Measurements from ENCODE around the gene PACRG. TPM values are rescaled to one million over a fixed set of nuclear protein-coding genes. Genes with fewer than 3 reads are reported as not detected.

The PACRG gene
- total RNA-seq, 2 experiments from 2014 or later, result not detected

- no peak overlapping the region for H3K4me2 ChIP-seq (ENCODE audit: low read length)
- TF ChIP-seq EZH2phosphoT487 (IDR thresholded peaks at IDR 0.05; ENCODE audit: borderline replicate concordance, low read depth, low read length), result no peak
- TF ChIP-seq, protein P1, sequence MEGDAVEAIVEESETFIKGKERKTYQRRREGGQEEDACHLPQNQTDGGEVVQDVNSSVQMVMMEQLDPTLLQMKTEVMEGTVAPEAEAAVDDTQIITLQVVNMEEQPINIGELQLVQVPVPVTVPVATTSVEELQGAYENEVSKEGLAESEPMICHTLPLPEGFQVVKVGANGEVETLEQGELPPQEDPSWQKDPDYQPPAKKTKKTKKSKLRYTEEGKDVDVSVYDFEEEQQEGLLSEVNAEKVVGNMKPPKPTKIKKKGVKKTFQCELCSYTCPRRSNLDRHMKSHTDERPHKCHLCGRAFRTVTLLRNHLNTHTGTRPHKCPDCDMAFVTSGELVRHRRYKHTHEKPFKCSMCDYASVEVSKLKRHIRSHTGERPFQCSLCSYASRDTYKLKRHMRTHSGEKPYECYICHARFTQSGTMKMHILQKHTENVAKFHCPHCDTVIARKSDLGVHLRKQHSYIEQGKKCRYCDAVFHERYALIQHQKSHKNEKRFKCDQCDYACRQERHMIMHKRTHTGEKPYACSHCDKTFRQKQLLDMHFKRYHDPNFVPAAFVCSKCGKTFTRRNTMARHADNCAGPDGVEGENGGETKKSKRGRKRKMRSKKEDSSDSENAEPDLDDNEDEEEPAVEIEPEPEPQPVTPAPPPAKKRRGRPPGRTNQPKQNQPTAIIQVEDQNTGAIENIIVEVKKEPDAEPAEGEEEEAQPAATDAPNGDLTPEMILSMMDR (conservative IDR thresholded peaks at IDR 0.05; ENCODE audit: low read length), result no peak
- H3K9me3 ChIP-seq (ENCODE audit: low read length), result no peaks in the 10 kb centered on the region
- no peaks in the 10 kb centered on the region for H3K4me1 ChIP-seq (ENCODE audit: insufficient read depth, low read length, poor library complexity, severe bottlenecking)
- no peaks in the 10 kb centered on the region for H4K20me1 ChIP-seq (ENCODE audit: insufficient read depth, low read length)
- POLR2A ChIA-PET, result interaction anchor here (0.6 to 1.2 kb wide), 4 partner anchors 13 to 736 kb away, joined by 3 read pairs; no protein-coding TSS in a partner anchor
- intact Hi-C loops (cut with micrococcal nuclease; ENCODE audit: unreplicated experiment), result no loop called here
- no peak overlapping the region for H2AFZ ChIP-seq (ENCODE audit: low read length)
- CTCF ChIA-PET (ENCODE audit: unreplicated experiment), result interaction anchor here (0.5 kb wide), 1 partner anchor 351 kb away, joined by 3 read pairs; no protein-coding TSS in a partner anchor
- H3K79me2 ChIP-seq (ENCODE audit: insufficient read depth, low read depth, low read length), result no peaks in the 10 kb centered on the region
- H3K4me3 ChIP-seq (ENCODE audit: low read depth, low read length, poor library complexity, severe bottlenecking), result no peak overlapping the region
- no peaks in the 10 kb centered on the region for H3K36me3 ChIP-seq (ENCODE audit: insufficient read depth, low read length)
- H3K9me2 ChIP-seq (ENCODE audit: insufficient read depth, low read length), result no peaks in the 10 kb centered on the region
- H3K27ac ChIP-seq (ENCODE audit: low read depth, low read length, poor library complexity, severe bottlenecking), result no peak overlapping the region
- no peak for DNase-seq (ENCODE audit: low spot score)
- BruUV-seq (replicated peaks), result no TSS peak
Measured at GRCh38 chr6:163301726-163302635, 574.2 kb downstream of the PACRG start.

DNA sequence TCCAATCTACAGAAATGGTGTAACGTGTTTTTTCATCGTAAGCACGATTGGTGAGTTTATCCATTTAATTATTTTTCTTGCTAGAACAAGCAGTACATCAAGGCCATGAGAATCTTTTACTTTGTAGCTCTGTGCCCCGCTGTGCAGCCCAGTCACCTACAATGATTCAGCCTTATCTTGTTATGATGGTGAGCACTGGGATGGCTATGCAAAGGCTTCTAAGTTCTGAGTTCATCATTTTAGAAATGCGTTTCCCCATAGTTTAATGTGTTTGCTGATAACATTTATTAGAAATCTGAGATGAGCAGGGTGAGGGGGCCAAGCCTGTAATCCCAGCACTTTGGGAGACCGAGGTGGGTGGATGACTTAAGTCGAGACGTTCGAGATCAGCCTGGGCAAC lies 575.0 kb downstream of the PACRG start:
- no peaks in the 10 kb centered on the region for H3K4me1 ChIP-seq (ENCODE audit: insufficient read depth, low read length, poor library complexity, severe bottlenecking)
- no peak overlapping the region for H3K4me2 ChIP-seq (ENCODE audit: low read length)
- no peaks in the 10 kb centered on the region for H3K9me3 ChIP-seq (ENCODE audit: low read length)
- no peak for DNase-seq (ENCODE audit: low spot score)
- no peaks in the 10 kb centered on the region for H3K36me3 ChIP-seq (ENCODE audit: insufficient read depth, low read length)
- ChIA-PET CTCF (ENCODE audit: unreplicated experiment) (no interaction called here), POLR2A (interaction anchor here (0.6 kb wide), 1 partner anchor 700 kb away, joined by 3 read pairs; no protein-coding TSS in a partner anchor)
- intact Hi-C loops (cut with micrococcal nuclease; ENCODE audit: unreplicated experiment), result no loop called here
- BruUV-seq (replicated peaks), result no TSS peak
- no peaks in the 10 kb centered on the region for H3K9me2 ChIP-seq (ENCODE audit: insufficient read depth, low read length)
- H4K20me1 ChIP-seq (ENCODE audit: insufficient read depth, low read length), result no peaks in the 10 kb centered on the region
- TF ChIP-seq EZH2phosphoT487 (IDR thresholded peaks at IDR 0.05; ENCODE audit: borderline replicate concordance, low read depth, low read length), result no peak
- TF ChIP-seq, protein P1 (conservative IDR thresholded peaks at IDR 0.05; ENCODE audit: low read length), result no peak
- H3K4me3 ChIP-seq (ENCODE audit: low read depth, low read length, poor library complexity, severe bottlenecking), result no peak overlapping the region
- H3K27ac ChIP-seq (ENCODE audit: low read depth, low read length, poor library complexity, severe bottlenecking), result no peak overlapping the region
- no peaks in the 10 kb centered on the region for H3K79me2 ChIP-seq (ENCODE audit: insufficient read depth, low read depth, low read length)
- no peak overlapping the region for H2AFZ ChIP-seq (ENCODE audit: low read length)

DNA sequence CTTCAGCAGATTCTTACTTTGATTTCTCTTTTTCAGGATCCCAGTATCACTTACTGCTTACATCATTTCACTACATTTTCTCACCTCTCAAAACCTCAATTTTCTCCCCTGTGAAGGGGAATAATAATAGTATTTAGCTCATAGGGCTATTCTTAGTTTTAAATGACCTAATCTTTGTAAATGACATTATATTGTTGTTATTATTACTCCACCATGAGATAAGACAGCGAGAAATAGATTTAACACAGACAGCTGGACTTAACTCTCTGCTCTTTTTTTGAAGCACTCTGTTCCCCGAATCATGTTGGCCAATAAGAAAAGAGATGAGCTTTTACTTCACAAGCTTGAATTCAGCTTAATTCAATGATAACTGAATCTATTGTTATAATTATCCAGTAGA lies 578.2 kb downstream of the PACRG start:
- Histone ChIP-seq H3K4me2 (ENCODE audit: low read length) (no peak overlapping the region), H3K4me1 (ENCODE audit: insufficient read depth, low read length, poor library complexity, severe bottlenecking) (no peaks in the 10 kb centered on the region), H4K20me1 (ENCODE audit: insufficient read depth, low read length) (no peaks in the 10 kb centered on the region), H3K27ac (ENCODE audit: low read depth, low read length, poor library complexity, severe bottlenecking) (no peak overlapping the region), H3K9me3 (ENCODE audit: low read length) (no peaks in the 10 kb centered on the region), H3K4me3 (ENCODE audit: low read depth, low read length, poor library complexity, severe bottlenecking) (no peak overlapping the region), H2AFZ (ENCODE audit: low read length) (no peak overlapping the region), H3K9me2 (ENCODE audit: insufficient read depth, low read length) (no peaks in the 10 kb centered on the region), H3K36me3 (ENCODE audit: insufficient read depth, low read length) (no peaks in the 10 kb centered on the region), H3K79me2 (ENCODE audit: insufficient read depth, low read depth, low read length) (no peaks in the 10 kb centered on the region)
- intact Hi-C loops (cut with micrococcal nuclease; ENCODE audit: unreplicated experiment), result no loop called here
- DNase-seq (ENCODE audit: low spot score), result no peak
- ChIA-PET CTCF (ENCODE audit: unreplicated experiment) (no interaction called here), POLR2A (no interaction called here)
- BruUV-seq (replicated peaks), result no TSS peak
- TF ChIP-seq, protein P1 (conservative IDR thresholded peaks at IDR 0.05; ENCODE audit: low read length), result no peak
- no peak for TF ChIP-seq EZH2phosphoT487 (IDR thresholded peaks at IDR 0.05; ENCODE audit: borderline replicate concordance, low read depth, low read length)

Measured in OCI-LY7 (cell line).